H9 (cell line): ENCODE data around the gene HCN2. TPM values are rescaled to one million over a fixed set of nuclear protein-coding genes. Genes with fewer than 3 reads are reported as not detected.

ENCODE experiments used
- DNase-seq: peaks from one replicate; pipeline ENCODE4 v3.0.0-alpha.2; 2017
- H2AFZ ChIP-seq: one replicate; pipeline ENCODE4 v1.6.1; 2013; ENCODE audit warnings: mild to moderate bottlenecking, low read length, control low read depth, moderate library complexity
- H2AK5ac ChIP-seq: 2 replicates; pipeline ENCODE4 v1.6.1; 2013; ENCODE audit warnings: low read length, control low read depth, mixed read lengths; ENCODE audit not compliant: insufficient read length
- H2BK120ac ChIP-seq: one replicate; pipeline ENCODE4 v1.6.1; 2013; ENCODE audit warnings: low read depth, mild to moderate bottlenecking, low read length, control low read depth, inconsistent platforms; ENCODE audit not compliant: poor library complexity, severe bottlenecking
- H2BK12ac ChIP-seq: 2 replicates; pipeline ENCODE4 v1.6.1; 2013; ENCODE audit warnings: low read length, control low read depth, mixed read lengths, low read depth; ENCODE audit not compliant: insufficient read length
- H2BK15ac ChIP-seq: 2 replicates; pipeline ENCODE4 v1.6.1; 2013; ENCODE audit warnings: low read depth, low read length, control low read depth
- H2BK20ac ChIP-seq: one replicate; pipeline ENCODE4 v1.6.1; 2013; ENCODE audit warnings: low read depth, mild to moderate bottlenecking, low read length, control low read depth, inconsistent platforms; ENCODE audit not compliant: poor library complexity, severe bottlenecking
- H2BK5ac ChIP-seq: 2 replicates; pipeline ENCODE4 v1.6.1; 2013; ENCODE audit warnings: low read length, control low read depth, mixed read lengths; ENCODE audit not compliant: insufficient read length
- H3K14ac ChIP-seq: 2 replicates; pipeline ENCODE4 v1.6.1; 2013; ENCODE audit warnings: low read length, control low read depth; ENCODE audit not compliant: insufficient read depth
- H3K18ac ChIP-seq: 2 replicates; pipeline ENCODE4 v1.6.1; 2013; ENCODE audit warnings: low read depth, mild to moderate bottlenecking, mixed read lengths, low read length, control low read depth; ENCODE audit not compliant: insufficient read length
- H3K23ac ChIP-seq: 2 replicates; pipeline ENCODE4 v1.6.1; 2013; ENCODE audit warnings: low read length, control low read depth, mixed read lengths, low read depth; ENCODE audit not compliant: insufficient read length
- H3K23me2 ChIP-seq: 2 replicates; pipeline ENCODE4 v1.6.1; 2013; ENCODE audit warnings: low read depth, mild to moderate bottlenecking, mixed read lengths, low read length, control low read depth; ENCODE audit not compliant: insufficient read length, poor library complexity, severe bottlenecking
- H3K27ac ChIP-seq: 2 replicates; pipeline ENCODE4 v1.5.1; 2013; ENCODE audit warnings: low read length, control low read depth, mixed read lengths, low read depth; ENCODE audit not compliant: insufficient read length
- H3K27me3 ChIP-seq: 2 replicates; pipeline ENCODE4 v1.6.1; 2013; ENCODE audit warnings: low read length, control low read depth, inconsistent platforms; ENCODE audit not compliant: insufficient read depth
- H3K4ac ChIP-seq: 2 replicates; pipeline ENCODE4 v1.6.1; 2013; ENCODE audit warnings: low read depth, mild to moderate bottlenecking, control low read depth, inconsistent platforms, low read length, moderate library complexity
- H3K4me1 ChIP-seq: 2 replicates; pipeline ENCODE4 v1.6.1; 2013; ENCODE audit warnings: low read length, control low read depth, inconsistent platforms; ENCODE audit not compliant: insufficient read depth
- H3K4me2 ChIP-seq: 2 replicates; pipeline ENCODE4 v1.6.1; 2013; ENCODE audit warnings: low read length, control low read depth, mixed read lengths; ENCODE audit not compliant: insufficient read length, insufficient read depth
- H3K56ac ChIP-seq: 2 replicates; pipeline ENCODE4 v1.6.1; 2013; ENCODE audit warnings: low read depth, mild to moderate bottlenecking, mixed read lengths, low read length, control low read depth; ENCODE audit not compliant: insufficient read length
- H3K79me1 ChIP-seq: 2 replicates; pipeline ENCODE4 v1.6.1; 2013; ENCODE audit warnings: low read depth, mild to moderate bottlenecking, moderate library complexity, low read length, control low read depth, inconsistent platforms; ENCODE audit not compliant: insufficient read depth, poor library complexity, severe bottlenecking
- H3K79me2 ChIP-seq: 2 replicates; pipeline ENCODE4 v1.6.1; 2013; ENCODE audit warnings: low read length, control low read depth, inconsistent platforms; ENCODE audit not compliant: insufficient read depth
- H3K9ac ChIP-seq: 2 replicates; pipeline ENCODE4 v1.6.1; 2013; ENCODE audit warnings: low read length, control low read depth, mixed read lengths; ENCODE audit not compliant: insufficient read length; ENCODE audit errors: extremely low read depth
- H3K9me3 ChIP-seq: one replicate; pipeline ENCODE4 v1.6.1; 2013; ENCODE audit warnings: low read depth, low read length, inconsistent platforms; ENCODE audit not compliant: control insufficient read depth
- H3T11ph ChIP-seq: one replicate; pipeline ENCODE4 v1.6.1; 2013; ENCODE audit warnings: mild to moderate bottlenecking, low read length, control low read depth, inconsistent platforms
- H4K20me1 ChIP-seq: one replicate; pipeline ENCODE4 v1.6.1; 2013; ENCODE audit not compliant: control insufficient read depth, insufficient read length, insufficient read depth
- H4K5ac ChIP-seq: 2 replicates; pipeline ENCODE4 v1.6.1; 2013; ENCODE audit warnings: low read depth, mild to moderate bottlenecking, mixed read lengths, low read length, control low read depth; ENCODE audit not compliant: insufficient read length
- H4K8ac ChIP-seq: replicated peaks from 2 replicates; pipeline ENCODE4 v1.6.1; 2013; ENCODE audit warnings: low read length, control low read depth, mixed read lengths, low read depth; ENCODE audit not compliant: insufficient read length
- H4K91ac ChIP-seq: 2 replicates; pipeline ENCODE4 v1.6.1; 2013; ENCODE audit warnings: low read depth, mild to moderate bottlenecking, moderate library complexity, mixed read lengths, low read length, control low read depth; ENCODE audit not compliant: insufficient read length
- H3K27ac Mint-ChIP-seq, 3 experiments: 2 replicates in 2 of 3; 3 replicates in 1 of 3; pipeline ENCODE4 v1.8.0; 2020 to 2021; ENCODE audit warnings: mixed read lengths in 3 of 3, mild to moderate bottlenecking in 1 of 3, moderate library complexity in 1 of 3
- H3K27me3 Mint-ChIP-seq: 2 replicates; pipeline ENCODE4 v1.8.0; 2021; ENCODE audit warnings: low read depth, mild to moderate bottlenecking, moderate library complexity, mixed read lengths
- H3K36me3 Mint-ChIP-seq, 3 experiments: 2 replicates in 2 of 3; 3 replicates in 1 of 3; pipeline ENCODE4 v1.8.0; 2020 to 2021; ENCODE audit warnings: low read depth in 3 of 3, mixed read lengths in 3 of 3; ENCODE audit not compliant: insufficient read depth in 1 of 3
- H3K4me1 Mint-ChIP-seq, 2 experiments: 2 replicates each; pipeline ENCODE4 v1.8.0; 2020; ENCODE audit warnings: mixed read lengths in 2 of 2
- H3K4me3 Mint-ChIP-seq, 2 experiments: 2 replicates in 1 of 2; 3 replicates in 1 of 2; pipeline ENCODE4 v1.8.0; 2020 to 2021; ENCODE audit warnings: mild to moderate bottlenecking in 2 of 2, mixed read lengths in 2 of 2, moderate library complexity in 1 of 2
- H3K9me3 Mint-ChIP-seq, 2 experiments: 2 replicates in 1 of 2; 3 replicates in 1 of 2; pipeline ENCODE4 v1.8.0; 2020; ENCODE audit warnings: mild to moderate bottlenecking in 2 of 2, mixed read lengths in 2 of 2, moderate library complexity in 1 of 2
- WGBS: extraction: QIAGEN DNeasy Blood & Tissue Kit; methylation state at CpG from one replicate; pipeline ENCODE4 v1.1.7; 2013; ENCODE audit warnings: missing lambda C conversion rate, low lambda C conversion rate, mixed read lengths; ENCODE audit not compliant: insufficient read length; ENCODE audit errors: extremely low coverage; 5-methylcytosine and 5-hydroxymethylcytosine counted together
- total RNA-seq: library from RNA; stranded (reverse); gene quantifications from 2 replicates; pipeline ENCODE4 v1.2.1, GENCODE V29; 2021
- TF ChIP-seq, protein P1 (sequence below): fragments of 200-600 bp; sonication (generic); conservative IDR thresholded peaks from 3 replicates; pipeline ENCODE4 v1.8.0; 2021; ENCODE audit warnings: antibody characterized with exemption, mild to moderate bottlenecking

HCN2 gene
- total RNA-seq, 1 experiment from 2014 or later = 3.7 TPM

- TF ChIP-seq, protein P1, sequence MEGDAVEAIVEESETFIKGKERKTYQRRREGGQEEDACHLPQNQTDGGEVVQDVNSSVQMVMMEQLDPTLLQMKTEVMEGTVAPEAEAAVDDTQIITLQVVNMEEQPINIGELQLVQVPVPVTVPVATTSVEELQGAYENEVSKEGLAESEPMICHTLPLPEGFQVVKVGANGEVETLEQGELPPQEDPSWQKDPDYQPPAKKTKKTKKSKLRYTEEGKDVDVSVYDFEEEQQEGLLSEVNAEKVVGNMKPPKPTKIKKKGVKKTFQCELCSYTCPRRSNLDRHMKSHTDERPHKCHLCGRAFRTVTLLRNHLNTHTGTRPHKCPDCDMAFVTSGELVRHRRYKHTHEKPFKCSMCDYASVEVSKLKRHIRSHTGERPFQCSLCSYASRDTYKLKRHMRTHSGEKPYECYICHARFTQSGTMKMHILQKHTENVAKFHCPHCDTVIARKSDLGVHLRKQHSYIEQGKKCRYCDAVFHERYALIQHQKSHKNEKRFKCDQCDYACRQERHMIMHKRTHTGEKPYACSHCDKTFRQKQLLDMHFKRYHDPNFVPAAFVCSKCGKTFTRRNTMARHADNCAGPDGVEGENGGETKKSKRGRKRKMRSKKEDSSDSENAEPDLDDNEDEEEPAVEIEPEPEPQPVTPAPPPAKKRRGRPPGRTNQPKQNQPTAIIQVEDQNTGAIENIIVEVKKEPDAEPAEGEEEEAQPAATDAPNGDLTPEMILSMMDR = no peak
- Histone ChIP-seq H3K4ac (no peak overlapping the region), H4K5ac (no peak overlapping the region), H4K91ac (no peak overlapping the region), H3K14ac (no peak overlapping the region; the same call in 1 of the 2 replicates), H2AFZ (no peak overlapping the region), H2AK5ac (no peak overlapping the region), H3K79me1 (no peaks in the 10 kb centered on the region), H2BK15ac (no peak overlapping the region), H3K56ac (no peak overlapping the region), H3K79me2 (no peaks in the 10 kb centered on the region), H2BK120ac (no peak overlapping the region), H4K8ac (no peak overlapping the region), H3K27me3 (peaks cover 5% of the 10 kb centered on the region; the same call in 1 of the 2 replicates), H3K9ac (no peak overlapping the region), H3K23ac (no peak overlapping the region), H3K4me1 (no peaks in the 10 kb centered on the region), H3T11ph (no peak overlapping the region), H3K18ac (no peak overlapping the region), H3K23me2 (no peaks in the 10 kb centered on the region), H2BK12ac (no peak overlapping the region), H2BK5ac (no peak overlapping the region), H3K27ac (no peak overlapping the region), H3K9me3 (no peaks in the 10 kb centered on the region), H3K4me2 (no peak overlapping the region), H2BK20ac (no peak overlapping the region), H4K20me1 (peaks cover 3% of the 10 kb centered on the region)
- Mint-ChIP-seq H3K4me3 (no peak overlapping the region), H3K27ac (no peak overlapping the region), H3K36me3 (no peaks in the 10 kb centered on the region), H3K4me1 (0 out of 4 replicates have a peak, but pooled peaks cover 0 to 3% of the 10 kb centered on the region in 2 experiments), H3K27me3 (peaks cover 37% of the 10 kb centered on the region), H3K9me3 (peaks cover 3 to 7% of the 10 kb centered on the region in 2 experiments)
- no CpG with 5 or more reads among the region's 42 CpGs for WGBS
- no peak for DNase-seq
Observed at GRCh38 chr19:595326-596262, 5.9 kb downstream of the HCN2 start.
